ENCODE data around the gene MYOZ3. TPM values are rescaled to one million over a fixed set of nuclear protein-coding genes. Genes with fewer than 3 reads are reported as not detected.

MYOZ3 gene
- total RNA-seq, 1 experiment from 2014 or later: 0.10 TPM

DNA sequence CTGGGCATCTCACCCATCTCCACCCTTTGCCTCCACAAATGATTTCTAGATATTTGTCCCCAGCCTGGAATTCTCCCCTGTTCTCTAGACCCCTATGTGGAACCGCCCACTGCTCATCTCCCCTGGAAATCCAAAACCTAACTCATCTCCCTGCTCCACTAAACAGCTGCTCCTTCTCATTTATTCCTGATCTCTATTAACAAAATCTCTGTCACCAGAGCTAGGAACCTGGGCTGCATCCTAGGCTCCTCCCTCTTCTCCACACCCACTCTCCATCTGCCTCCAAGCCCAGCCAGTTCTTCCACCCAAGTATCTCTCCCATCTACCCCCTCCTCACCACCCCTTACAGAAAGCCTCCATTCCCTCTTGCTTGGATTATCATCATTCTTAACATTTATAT, 44.5 kb upstream of the MYOZ3 start:
- no peaks in the 10 kb centered on the region for H3K36me3 ChIP-seq (ENCODE audit: control insufficient read depth in 1 of 2, insufficient read depth in 2 of 2, low read length in 2 of 2)
- BruUV-seq (replicated peaks): no TSS peak
- intact Hi-C loops (cut with micrococcal nuclease): no loop called here
- no peak overlapping the region for H3K4me3 ChIP-seq (replicated peaks in 1 of 2; ENCODE audit: low read depth in 1 of 2, low read length in 2 of 2)
- no peak overlapping the region for H3K4me2 ChIP-seq (ENCODE audit: low read length)
- peak; percentile 48; the same call in 1 of the 2 replicates for ATAC-seq
- peaks cover 29 to 36% of the 10 kb centered on the region in 2 experiments for H3K4me1 ChIP-seq (ENCODE audit: control insufficient read depth in 1 of 2, insufficient read depth in 2 of 2, low read length in 2 of 2)
- H3K9me2 ChIP-seq (ENCODE audit: insufficient read depth): no peaks in the 10 kb centered on the region
- ChIA-PET POLR2A (no interaction called here), CTCF (no interaction called here), RAD21 (ENCODE audit: low non-redundant PET in 1 of 2, low total read pairs in 2 of 2, uncharacterized antibody in 2 of 2, unreplicated experiment in 2 of 2) (no interaction called here)
- H3K27me3 ChIP-seq (ENCODE audit: insufficient read depth, low read length): no peaks in the 10 kb centered on the region
- no peak for TF ChIP-seq FOSL1 (IDR thresholded peaks at IDR 0.05; ENCODE audit: low read depth)
- TF ChIP-seq CEBPB (IDR thresholded peaks at IDR 0.05; ENCODE audit: low read depth): no peak
- TF ChIP-seq ELF1 (IDR thresholded peaks at IDR 0.05; ENCODE audit: borderline replicate concordance, low read depth): no peak
- no peak for TF ChIP-seq YY1 (IDR thresholded peaks at IDR 0.05; ENCODE audit: extremely low read depth, insufficient replicate concordance, low read depth, low read length)
- TF ChIP-seq JUND (IDR thresholded peaks at IDR 0.05): no peak
- TF ChIP-seq EGR1 (IDR thresholded peaks at IDR 0.05; ENCODE audit: low read depth): no peak
- TF ChIP-seq, protein P1, sequence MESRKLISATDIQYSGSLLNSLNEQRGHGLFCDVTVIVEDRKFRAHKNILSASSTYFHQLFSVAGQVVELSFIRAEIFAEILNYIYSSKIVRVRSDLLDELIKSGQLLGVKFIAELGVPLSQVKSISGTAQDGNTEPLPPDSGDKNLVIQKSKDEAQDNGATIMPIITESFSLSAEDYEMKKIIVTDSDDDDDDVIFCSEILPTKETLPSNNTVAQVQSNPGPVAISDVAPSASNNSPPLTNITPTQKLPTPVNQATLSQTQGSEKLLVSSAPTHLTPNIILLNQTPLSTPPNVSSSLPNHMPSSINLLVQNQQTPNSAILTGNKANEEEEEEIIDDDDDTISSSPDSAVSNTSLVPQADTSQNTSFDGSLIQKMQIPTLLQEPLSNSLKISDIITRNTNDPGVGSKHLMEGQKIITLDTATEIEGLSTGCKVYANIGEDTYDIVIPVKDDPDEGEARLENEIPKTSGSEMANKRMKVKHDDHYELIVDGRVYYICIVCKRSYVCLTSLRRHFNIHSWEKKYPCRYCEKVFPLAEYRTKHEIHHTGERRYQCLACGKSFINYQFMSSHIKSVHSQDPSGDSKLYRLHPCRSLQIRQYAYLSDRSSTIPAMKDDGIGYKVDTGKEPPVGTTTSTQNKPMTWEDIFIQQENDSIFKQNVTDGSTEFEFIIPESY (IDR thresholded peaks at IDR 0.05; ENCODE audit: extremely low read depth, insufficient replicate concordance, low read length): no peak
- no peak for TF ChIP-seq RAD21 (IDR thresholded peaks at IDR 0.05; ENCODE audit: low read depth)
- H3K79me2 ChIP-seq (ENCODE audit: insufficient read depth, low read length): no peaks in the 10 kb centered on the region
- H3K9me3 ChIP-seq (ENCODE audit: control insufficient read depth in 1 of 2, insufficient read depth in 1 of 2, low read depth in 1 of 2, low read length in 2 of 2): no peaks in the 10 kb centered on the region
- no peak overlapping the region for H3K27ac ChIP-seq (ENCODE audit: low read depth, low read length)
- H4K20me1 ChIP-seq (ENCODE audit: insufficient read depth): no peaks in the 10 kb centered on the region
- DNase-seq (ENCODE audit: low read depth, low spot score): no peak
- no peak overlapping the region for H3K9ac ChIP-seq (ENCODE audit: low read length)
- H2AFZ ChIP-seq (ENCODE audit: low read depth, low read length, poor library complexity, severe bottlenecking): peak overlapping the region; percentile 54

DNA sequence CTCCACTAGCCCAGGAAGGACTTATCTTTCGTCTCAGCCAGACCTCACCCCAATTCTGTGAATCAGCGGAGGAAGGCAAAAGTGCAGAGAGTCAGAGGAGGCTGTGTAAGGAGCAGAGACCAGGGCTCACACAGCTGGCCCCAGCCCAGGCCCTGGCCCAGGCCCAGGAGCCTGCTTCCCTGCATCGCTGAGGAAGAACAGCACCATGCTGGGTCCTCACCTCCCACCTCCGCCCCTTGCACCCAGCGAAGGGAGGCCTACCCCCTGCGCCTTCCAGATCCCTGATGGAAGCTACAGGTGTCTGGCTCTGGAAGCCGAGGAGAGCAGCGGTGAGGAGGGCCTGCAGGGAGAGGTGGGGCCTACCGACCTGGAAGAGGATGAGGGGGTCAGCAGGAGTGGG, 42.9 kb upstream of the MYOZ3 start:
- no peaks in the 10 kb centered on the region for H3K9me2 ChIP-seq (ENCODE audit: insufficient read depth)
- H3K4me2 ChIP-seq (ENCODE audit: low read length): no peak overlapping the region
- RAD21 ChIA-PET (ENCODE audit: low non-redundant PET in 1 of 2, low total read pairs in 2 of 2, uncharacterized antibody in 2 of 2, unreplicated experiment in 2 of 2): no interaction called here
- H2AFZ ChIP-seq (ENCODE audit: low read depth, low read length, poor library complexity, severe bottlenecking): no peak overlapping the region
- H3K4me3 ChIP-seq (replicated peaks in 1 of 2; ENCODE audit: low read depth in 1 of 2, low read length in 2 of 2): no peak overlapping the region
- H3K36me3 ChIP-seq (ENCODE audit: control insufficient read depth in 1 of 2, insufficient read depth in 2 of 2, low read length in 2 of 2): no peaks in the 10 kb centered on the region
- TF ChIP-seq SRF (IDR thresholded peaks at IDR 0.05; ENCODE audit: low read depth): no peak
- TF ChIP-seq SP1 (IDR thresholded peaks at IDR 0.05; ENCODE audit: low read depth): no peak
- TF ChIP-seq, protein P2, sequence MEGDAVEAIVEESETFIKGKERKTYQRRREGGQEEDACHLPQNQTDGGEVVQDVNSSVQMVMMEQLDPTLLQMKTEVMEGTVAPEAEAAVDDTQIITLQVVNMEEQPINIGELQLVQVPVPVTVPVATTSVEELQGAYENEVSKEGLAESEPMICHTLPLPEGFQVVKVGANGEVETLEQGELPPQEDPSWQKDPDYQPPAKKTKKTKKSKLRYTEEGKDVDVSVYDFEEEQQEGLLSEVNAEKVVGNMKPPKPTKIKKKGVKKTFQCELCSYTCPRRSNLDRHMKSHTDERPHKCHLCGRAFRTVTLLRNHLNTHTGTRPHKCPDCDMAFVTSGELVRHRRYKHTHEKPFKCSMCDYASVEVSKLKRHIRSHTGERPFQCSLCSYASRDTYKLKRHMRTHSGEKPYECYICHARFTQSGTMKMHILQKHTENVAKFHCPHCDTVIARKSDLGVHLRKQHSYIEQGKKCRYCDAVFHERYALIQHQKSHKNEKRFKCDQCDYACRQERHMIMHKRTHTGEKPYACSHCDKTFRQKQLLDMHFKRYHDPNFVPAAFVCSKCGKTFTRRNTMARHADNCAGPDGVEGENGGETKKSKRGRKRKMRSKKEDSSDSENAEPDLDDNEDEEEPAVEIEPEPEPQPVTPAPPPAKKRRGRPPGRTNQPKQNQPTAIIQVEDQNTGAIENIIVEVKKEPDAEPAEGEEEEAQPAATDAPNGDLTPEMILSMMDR (IDR thresholded peaks at IDR 0.05 in 2 of 3, conservative IDR thresholded peaks at IDR 0.05 in 1 of 3; ENCODE audit: borderline replicate concordance in 1 of 3, insufficient read depth in 1 of 3, low read depth in 2 of 3, low read length in 2 of 3): no peak
- peaks cover 29 to 41% of the 10 kb centered on the region in 2 experiments for H3K4me1 ChIP-seq (ENCODE audit: control insufficient read depth in 1 of 2, insufficient read depth in 2 of 2, low read length in 2 of 2)
- H3K9ac ChIP-seq (ENCODE audit: low read length): no peak overlapping the region
- DNase-seq (ENCODE audit: low read depth, low spot score): no peak
- POLR2A ChIA-PET: no interaction called here
- H3K27ac ChIP-seq (ENCODE audit: low read depth, low read length): no peak overlapping the region
- no peaks in the 10 kb centered on the region for H3K79me2 ChIP-seq (ENCODE audit: insufficient read depth, low read length)
- intact Hi-C loops (cut with micrococcal nuclease): no loop called here
- no peaks in the 10 kb centered on the region for H3K27me3 ChIP-seq (ENCODE audit: insufficient read depth, low read length)
- no peaks in the 10 kb centered on the region for H4K20me1 ChIP-seq (ENCODE audit: insufficient read depth)
- ATAC-seq: no peak
- H3K9me3 ChIP-seq (ENCODE audit: control insufficient read depth in 1 of 2, insufficient read depth in 1 of 2, low read depth in 1 of 2, low read length in 2 of 2): no peaks in the 10 kb centered on the region
- BruUV-seq (replicated peaks): no TSS peak
- CTCF ChIA-PET: no interaction called here

Data from HCT116 (cell line).